NCI-H748 treated with DMSO at 0.1 percent for 48 hours (cell line): Measurements from ENCODE around the gene ALG9.

Source experiments
- DNase-seq: peaks from one replicate; lab custom pipeline; 2025; lab: John Stamatoyannopoulos, UW

The ALG9 gene

DNA sequence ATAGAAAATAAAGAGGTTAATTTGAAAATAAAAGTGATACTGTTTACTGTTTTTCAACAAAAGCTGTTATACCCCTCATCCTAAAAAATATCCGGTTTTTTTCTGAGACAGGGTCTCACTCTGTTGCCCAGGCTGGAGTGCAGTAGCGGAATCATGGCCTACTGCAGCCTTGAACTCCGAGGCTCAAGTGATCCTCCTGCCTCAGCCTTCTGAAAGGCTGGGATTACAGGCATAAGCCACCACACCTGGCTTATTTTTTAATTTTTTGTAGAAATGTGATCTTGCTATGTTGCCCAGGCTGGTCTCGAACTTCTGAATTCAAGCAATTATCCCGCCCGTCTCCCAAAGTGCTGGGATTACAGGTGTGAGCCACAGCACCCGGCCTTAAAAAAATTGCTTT is 35.7 kb downstream of the ALG9 start:
- no peak for DNase-seq

DNA sequence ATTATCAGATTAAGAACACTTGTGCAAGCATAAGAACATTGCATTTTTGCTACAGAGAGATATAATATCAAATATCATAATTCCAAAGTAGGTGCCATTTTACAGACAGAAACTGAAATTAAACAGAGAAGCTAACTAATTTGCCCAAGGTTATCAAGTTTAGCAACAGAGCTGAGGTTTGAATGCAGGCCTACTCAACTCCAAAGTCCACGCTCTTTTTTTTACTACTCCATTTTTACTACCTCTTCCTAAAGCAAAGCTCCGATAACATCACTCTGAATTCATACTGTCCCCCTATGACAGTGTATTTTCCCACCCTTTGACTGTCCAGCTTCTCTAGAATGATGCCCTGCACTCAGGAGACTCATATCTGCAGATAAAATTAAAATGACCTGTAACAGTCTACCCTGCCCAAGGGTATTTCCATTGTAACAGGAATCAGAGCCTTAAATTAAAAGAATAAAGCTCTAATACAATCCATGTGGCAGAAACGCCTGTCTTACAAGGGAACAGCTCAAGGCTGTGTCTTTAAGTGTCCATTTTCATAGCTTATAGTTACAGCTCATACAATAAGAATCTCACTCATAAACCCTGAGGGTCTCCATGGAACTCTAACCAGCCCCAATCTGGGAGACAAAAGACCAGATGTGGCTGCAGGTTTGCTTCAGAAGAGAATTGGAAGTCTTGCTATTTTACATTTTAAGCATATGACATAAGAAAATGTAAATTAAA is 36.8 kb downstream of the ALG9 start:
- no peak for DNase-seq

DNA sequence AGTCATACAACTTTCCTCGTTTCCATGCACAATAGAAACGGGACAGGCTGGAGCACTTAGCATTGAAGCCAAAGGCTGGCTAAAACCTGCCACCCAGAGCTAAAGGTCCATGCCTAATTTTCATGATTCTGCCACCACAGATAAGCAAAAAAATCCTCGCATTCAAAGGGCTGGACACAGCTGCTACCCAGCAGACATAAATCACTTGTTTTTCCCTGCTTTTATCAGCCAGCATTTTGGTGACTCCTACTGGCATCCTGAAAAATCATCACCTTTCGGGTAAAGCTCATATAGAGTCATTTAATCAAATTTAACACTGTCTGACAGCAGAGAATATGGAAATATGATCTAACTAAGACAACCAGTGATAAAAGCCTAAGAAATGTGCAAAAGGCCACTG is 37.9 kb downstream of the ALG9 start:
- DNase-seq: no peak

DNA sequence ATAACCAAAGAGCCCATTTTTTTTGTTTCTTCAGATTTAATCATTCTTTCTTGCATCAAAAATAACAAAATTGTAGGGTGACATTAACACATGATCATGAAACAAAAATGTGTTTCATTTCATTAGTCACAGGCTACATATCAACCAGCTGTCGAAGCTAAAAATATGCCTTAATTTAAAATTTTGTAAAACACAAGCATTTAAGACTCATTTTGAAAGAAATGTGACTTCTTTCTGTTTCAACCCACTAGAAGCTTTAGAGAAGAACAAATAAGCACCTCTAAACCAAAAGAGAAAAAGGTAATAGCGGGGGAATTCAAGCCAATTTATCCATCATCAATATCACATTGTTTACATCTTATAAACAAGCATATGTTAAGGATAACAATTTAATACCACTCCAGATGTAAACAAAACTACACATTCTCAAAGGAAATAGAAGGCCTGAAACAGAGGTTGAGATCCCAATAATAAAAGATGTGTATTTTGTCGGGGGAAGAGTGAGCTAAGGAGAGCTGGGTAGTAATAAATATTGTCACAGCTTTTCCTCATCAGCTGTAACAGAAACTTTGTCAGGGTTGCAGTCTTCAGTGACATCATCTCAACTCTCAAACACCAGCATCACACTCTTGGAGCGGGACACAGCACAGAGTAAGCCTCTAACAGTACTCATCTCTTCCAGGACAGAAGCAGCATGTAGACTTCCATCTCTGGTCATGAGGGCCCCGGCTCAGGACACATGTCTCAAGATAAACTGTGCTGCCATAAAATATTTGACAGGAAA is 42.0 kb downstream of the ALG9 start:
- DNase-seq: no peak

DNA sequence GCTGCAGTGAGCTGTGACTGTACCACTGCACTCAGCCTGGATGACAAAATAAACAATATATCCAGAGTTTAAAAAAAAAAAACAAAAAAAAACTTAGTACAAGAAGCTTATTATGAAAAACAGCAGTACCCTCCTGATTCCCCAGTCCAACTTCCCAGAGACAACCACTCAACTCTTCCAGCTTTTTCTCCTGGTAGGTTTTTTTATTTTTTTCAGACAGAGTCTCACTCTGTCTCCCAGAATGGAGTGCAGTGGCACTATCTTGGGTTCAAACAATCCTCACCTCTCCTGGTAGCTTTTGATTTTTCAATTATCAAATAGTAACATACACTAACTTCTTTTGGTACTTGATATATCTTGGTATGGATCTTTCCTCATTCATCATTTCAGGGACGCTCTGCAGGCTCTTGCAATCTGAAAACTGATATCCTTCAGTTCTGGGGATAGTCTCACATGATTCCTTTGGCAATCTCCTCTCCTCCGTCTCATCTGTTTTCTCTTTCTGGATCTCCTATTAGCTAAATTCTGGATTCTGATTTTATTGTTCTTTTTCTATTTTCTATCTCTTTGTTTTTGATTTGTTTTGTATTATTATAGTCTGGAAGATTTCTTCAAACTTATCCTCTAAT is 44.9 kb downstream of the ALG9 start:
- DNase-seq: no peak

DNA sequence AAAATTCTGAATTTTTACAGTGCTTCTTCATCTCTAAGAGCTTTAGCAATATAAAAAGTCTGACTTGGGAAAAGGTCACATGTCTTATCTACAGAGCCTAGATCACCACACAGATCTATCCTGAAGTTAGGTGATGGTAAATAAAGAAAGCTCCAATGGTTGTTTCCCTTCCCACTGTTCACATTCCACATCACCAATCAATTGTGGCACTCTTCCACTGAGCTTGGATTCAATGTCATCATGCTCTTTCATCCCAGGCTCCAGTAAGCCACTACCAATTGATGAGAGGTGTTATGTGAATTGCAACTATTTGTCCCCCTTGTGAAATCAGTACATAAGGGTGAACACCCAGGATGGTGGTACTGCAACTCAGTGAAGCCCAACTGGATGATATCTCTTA is 47.8 kb downstream of the ALG9 start:
- no peak for DNase-seq

DNA sequence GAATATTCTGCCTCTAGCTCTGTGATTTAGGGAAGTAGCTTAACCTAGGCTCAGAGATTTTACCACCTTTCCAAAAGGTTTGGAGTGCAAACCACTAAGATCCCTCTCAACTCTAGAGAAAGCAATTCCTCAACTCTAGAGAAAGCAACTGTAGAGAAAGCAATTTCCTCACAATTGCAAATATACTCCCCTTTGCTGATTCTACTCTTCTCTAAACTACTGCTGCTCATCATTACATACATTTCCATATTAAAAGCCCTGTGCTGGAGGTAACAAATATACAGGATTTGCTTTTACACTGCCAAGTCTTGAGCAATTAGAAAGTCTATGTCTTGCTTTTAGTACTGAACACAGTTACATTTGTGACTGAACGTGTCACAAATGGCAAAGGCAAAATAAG is 48.2 kb downstream of the ALG9 start:
- DNase-seq: no peak

DNA sequence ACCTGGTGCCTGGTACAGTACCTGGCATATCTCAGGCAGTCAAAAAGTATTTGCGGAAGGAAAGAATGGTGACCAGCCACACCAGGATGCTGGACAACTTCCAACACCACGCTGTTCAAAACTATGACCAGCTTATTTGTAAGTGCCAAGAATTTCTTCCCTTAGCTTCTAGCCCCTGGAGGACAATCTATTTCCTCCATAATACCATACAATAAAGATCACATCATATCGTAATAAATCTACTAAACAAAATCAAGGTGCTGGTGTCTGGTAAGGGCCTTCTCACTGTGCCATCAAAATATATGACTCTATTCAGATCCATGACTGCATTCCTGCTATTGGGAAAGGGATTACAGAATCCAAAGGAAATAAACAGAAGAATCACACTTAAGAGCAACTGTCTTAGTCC is 51.5 kb downstream of the ALG9 start:
- no peak for DNase-seq

DNA sequence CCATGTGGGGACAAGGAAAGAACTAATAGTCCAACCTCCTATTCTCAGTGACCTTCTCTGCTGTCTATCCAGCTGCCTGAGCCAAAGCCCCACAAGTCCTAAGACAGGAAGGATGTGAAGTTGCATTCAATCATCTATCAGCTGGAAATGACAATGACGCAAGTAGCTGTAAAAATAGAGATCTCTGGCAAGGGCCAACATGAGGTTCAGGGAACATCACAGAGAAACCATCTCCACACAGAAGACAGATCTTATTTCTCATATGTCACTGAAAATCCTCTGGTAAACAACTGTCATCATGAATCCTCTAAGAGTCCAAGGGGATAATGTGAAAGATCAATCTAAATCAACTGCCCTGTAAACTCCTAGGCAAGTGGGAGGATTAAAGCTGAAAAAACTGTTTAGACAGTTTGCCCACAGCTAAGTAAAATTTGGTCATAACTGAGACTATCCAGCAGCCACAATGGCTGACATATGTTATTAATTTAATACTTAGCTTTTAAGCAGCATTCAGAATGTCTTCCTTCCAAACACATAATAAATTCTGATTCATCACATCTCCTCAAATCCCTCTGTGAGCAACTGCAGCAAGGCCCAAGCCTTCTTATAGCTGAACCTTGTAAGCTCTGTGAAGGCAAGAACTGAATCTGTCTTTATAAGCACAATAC is 52.1 kb downstream of the ALG9 start:
- DNase-seq: no peak

DNA sequence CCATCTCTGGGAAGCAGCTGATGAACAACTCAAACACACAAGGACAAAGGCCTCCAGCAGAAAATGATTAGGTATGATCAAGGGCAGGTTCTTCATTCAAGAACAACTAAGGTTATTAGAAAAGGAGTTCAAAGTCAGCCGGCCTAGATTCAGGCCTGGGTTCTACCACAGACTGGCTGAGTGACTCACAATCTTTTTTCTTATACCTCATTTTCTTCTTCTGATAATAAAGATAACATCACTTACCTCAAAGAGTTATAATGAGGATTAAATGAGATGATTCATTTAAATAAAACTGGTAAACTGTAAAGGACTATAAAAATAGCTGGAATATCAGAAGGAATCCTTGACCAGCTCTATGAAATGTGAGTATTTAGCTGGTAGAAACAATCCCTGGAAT is 55.9 kb downstream of the ALG9 start:
- no peak for DNase-seq

DNA sequence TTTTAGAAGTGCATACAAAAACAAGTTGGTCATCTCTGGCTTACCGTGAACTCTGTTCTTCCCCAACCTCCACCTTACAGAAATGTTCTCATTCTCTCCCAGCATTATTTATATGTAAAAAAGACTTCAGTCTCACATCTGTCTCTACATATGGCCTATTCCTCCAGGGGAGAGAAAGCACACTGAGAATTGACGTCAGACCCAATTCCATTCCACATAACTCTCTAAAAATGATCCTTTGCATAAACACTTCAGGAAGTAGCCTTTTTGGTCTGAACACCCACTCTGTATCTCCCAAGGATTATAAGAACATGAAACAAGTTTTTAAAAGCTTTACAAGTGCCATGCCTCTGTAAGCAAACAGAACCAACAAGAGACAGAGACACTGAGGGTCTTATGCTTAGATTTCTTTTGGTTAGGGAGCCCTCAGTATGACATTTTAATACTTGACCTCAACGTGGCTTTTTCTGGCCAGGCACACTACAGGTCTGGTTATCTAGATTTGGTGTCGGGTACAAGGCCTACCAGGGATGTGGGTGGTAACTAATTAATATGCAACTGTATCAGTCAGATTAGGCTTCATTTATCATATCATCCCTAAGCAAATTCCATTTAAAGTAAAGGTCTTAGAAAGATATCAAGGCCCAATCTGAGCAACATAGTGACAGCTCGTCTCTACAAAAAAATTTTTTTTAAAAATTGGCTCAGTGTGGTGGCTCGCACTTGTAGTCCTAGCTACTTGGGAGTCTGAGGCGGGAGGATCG is 56.6 kb downstream of the ALG9 start:
- DNase-seq: no peak

DNA sequence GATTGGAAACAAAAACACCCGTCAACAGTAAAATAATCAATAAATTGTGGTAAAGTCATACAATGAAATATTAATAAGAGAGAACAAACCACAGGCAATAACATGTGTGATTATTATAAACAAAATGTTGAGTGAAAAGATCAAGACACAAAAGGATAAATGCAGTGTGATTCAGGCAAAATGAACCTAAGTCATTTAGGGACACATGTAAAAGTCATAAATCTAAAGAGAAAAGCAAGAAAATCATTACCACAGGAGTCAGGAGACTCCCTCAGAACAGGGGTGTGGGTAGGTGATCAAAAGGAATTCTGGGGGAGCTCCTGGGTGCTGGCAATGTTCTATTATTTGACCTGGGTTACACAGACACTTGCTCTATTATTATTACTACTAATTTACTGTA is 57.3 kb downstream of the ALG9 start:
- DNase-seq: no peak

DNA sequence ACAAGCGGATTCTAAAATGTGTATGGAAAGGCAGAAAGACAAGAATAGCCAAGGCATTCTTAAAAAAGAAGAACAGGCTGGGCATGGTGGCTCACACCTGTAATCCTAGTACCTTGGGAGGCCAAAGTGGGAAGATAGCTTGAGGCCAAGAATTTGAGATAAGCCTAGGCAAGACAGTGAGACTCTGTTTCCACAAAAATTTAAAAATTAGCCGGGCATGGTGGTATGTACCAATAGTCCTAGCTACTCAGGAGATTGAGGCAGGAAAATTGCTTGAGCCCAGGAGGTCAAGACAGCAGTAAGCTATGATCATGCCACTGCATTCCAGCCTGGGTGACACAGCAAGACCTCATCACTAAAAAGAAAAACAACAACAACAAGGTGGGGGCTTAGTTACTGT is 59.2 kb downstream of the ALG9 start:
- DNase-seq: no peak

DNA sequence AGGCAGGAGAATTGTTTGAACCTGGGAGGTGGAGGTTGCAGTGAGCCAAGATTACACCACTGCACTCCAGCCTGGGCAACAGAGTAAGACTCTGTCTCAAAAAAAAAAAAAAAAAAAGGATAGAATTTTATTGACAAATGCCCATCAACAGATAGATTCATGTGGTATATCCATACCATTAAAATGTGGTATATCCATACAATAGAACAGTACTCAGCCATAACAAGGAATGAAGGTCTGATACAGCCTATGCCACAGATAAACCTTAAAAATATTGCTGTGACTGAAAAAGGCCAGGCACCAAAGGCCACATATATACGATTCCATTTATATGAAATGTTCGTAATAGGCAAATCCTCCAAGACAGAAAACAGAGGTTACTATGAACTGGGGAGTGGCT is 59.9 kb downstream of the ALG9 start:
- DNase-seq: no peak

DNA sequence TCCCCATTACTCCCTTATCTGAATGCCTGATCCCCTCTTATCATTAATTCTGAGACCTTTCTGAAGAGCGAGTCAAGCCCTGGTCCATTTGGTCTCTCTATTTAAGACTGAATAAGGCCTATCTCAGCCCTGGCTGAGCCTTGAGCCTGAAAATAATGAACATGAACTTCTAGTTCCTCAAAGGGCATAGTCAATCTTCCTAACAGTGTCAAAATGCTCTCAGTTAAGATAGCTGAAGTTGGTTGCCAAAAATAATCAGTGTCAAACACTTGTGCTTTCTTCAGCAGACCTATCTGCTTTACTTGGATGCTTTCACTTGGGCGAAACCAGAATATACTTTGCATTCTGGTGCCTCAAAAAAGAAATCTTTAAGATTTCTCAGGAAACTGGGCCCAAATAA is 62.5 kb downstream of the ALG9 start:
- no peak for DNase-seq

DNA sequence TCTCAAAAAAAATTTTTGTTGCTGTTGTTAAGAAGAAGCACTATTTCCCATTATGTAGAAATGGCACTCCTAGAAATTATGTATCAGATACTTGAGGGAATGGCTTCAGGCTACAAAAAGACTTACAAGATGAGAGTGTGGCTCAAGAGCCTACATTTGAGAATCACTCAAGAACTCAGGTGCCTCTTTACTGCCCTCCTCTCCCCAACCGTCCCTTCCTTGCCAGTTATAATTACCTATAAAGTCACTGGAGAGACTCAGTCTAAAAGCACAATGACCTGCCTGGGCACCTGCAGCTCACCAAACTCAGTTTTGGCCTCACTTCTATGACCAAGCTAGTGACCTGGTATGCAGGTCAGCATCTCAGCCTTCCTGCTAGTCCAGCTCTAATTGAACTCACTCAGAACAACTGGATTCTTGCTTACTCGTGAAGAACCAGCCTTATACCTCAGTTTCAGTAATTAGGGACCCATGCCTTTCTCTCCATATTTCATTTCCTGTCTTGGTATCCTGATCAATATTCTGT is 63.3 kb downstream of the ALG9 start:
- no peak for DNase-seq

DNA sequence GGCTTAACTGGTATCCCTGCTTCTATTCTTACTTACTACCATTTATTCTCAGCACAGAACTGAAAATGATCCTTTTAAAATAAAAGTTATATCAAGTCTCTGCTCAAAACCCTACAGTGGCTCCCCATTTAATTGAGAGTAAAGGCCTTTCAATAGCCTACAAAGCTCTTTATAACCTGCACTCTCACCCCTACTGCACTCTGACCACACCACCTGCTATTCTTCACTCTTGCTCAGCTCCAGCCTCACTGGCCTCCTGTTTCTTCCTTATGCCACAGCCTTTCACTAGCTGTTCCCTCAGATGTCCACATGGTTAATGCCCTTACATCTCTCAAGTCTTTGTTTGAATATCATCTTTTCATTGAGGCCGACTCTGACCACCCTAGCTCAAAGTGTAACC is 64.3 kb downstream of the ALG9 start:
- DNase-seq: no peak

DNA sequence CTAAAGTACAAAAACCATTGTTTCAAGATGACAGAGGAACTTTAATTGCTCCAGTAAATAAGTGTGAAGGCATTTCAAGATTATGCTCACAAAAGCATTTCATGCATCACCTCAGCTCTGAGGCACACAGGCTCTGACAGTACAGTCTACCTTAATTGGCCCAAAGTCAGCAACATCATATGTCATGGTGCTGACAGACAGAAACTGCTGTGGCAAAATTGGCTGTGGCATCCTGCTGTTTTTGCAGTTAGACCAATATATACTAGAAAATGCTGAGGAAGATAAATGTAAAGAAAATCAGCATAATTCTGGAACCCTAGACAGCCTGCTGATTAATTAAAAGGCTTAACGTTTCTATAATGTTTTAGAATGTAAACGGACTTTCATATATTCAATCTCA is 70.2 kb downstream of the ALG9 start:
- no peak for DNase-seq

DNA sequence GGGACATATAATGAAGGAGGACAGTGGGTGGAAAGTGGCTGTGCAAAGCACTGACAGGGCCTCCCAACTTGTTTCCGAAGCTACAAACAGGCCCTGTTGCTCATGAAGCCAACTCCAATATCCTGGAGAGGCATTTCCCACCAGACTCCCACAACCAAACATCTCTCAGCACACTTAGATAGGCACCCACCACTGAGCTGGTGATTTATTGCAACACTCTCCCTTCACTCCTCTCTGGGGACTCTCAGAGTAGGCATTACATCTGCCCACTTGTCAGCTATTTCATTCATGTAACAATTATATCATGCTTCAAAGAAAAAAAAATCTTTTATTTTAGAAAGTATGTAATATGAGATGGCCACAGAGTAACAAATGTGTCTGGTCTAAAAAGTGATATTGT is 73.1 kb downstream of the ALG9 start:
- DNase-seq: no peak

DNA sequence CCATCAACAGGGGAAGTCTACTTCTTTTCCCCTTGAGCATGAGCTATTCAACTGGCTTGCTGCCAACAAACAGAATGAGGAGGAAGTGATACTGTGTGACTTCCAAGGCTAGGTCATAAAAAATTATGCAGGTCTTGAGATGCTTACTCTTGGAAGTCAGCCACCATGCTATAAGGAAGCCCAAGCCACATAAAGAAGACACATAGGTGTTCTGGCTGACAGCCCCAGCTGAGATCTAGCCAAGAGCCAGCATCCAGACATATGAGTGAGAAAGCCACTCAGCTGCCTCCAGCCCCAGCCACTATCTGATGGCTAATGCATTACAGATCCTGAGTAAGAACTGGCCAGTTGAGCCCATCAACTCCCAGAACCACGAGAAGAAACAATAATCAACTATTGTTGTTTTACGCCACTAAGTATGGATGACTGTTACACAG is 74.2 kb downstream of the ALG9 start:
- DNase-seq: no peak

DNA sequence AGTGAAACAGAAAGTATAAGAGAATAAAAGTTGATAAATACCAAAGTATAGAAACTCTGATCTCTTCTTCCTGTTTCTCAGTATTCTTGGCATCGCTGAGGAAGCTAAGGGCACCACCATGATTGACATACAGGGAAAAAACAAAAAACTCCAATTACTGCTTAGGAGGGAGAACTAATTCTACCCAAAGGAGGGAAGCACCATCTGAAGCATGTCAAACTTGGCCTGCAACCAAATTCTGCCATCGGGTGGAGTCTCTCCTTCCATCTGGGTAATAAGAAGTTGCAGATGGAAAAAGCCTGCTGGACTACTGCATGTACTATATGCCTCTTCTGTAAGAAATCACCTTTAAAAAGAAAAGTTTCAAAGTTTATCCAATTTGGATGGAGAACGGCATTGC is 74.7 kb downstream of the ALG9 start:
- no peak for DNase-seq
